ENCODE results near the gene TRIM75.
"Not testable (repeated sequence)": the region's sequence is repeated elsewhere in the genome, so short reads cannot be mapped to it uniquely, and the experiment has no call there.

Gene TRIM75

DNA sequence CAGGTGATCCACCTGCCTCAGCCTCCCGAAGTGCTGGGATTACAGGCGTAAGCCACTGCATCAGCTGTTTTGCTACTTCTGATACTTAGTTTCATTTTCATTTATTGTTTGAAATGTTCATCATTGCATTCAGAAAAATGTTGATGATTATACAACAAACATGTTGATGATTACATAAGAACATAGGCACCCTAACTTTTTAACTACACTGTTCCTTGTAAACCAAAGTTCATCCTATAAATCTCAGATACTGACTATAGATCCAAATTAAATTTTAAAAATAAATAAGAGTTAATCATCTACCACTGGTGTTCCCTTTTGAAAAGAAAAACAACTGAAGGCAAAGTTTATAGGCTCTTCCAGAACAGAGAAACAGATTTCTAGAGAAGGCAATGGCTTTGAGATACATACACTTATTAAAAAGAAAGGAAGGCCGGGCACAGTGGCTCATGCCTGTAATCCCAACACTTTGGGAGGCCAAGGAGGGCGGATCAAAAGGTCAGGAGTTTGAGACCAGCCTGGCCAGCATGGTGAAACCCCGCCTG is 23.4 kb downstream of the TRIM75 start:
- DNase-seq (ENCODE audit: low read depth in 3 of 3), result no peak

GRCh38 chr4:165079476-165079875 is 25.8 kb downstream of the TRIM75 start:
- no peak for DNase-seq (ENCODE audit: low read depth in 3 of 3)

- DNase-seq (ENCODE audit: low read depth in 3 of 3), result not testable (repeated sequence)
Measured at GRCh38 chr4:165084787-165085186, 31.1 kb downstream of the TRIM75 start.

DNA sequence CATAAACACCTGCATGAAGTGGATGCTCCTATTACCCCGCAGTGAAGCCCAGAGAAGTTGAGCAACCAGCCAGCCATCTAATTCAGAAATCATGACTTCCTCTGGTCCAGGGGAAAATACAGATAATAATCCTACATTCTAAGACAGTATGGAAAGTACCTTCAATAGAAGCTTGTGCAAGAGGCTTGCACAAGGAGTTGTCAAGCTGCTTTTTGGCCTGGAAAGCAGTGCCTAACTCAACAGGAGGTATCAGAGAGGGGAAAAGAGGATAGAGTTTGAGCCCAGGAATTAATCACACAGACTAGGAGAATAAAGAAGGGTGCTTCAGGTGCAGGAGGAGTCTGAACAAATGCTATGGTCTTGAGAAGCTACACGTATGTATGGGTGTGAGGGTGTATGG is 32.3 kb downstream of the TRIM75 start:
- DNase-seq (ENCODE audit: low read depth in 3 of 3), result no peak

GRCh38 chr4:165088366-165088765 is 34.7 kb downstream of the TRIM75 start:
- no peak for DNase-seq (ENCODE audit: low read depth in 3 of 3)

- not testable (repeated sequence) for DNase-seq (ENCODE audit: low read depth in 3 of 3)
Measured at GRCh38 chr4:165092187-165092586, 38.5 kb downstream of the TRIM75 start.

DNA sequence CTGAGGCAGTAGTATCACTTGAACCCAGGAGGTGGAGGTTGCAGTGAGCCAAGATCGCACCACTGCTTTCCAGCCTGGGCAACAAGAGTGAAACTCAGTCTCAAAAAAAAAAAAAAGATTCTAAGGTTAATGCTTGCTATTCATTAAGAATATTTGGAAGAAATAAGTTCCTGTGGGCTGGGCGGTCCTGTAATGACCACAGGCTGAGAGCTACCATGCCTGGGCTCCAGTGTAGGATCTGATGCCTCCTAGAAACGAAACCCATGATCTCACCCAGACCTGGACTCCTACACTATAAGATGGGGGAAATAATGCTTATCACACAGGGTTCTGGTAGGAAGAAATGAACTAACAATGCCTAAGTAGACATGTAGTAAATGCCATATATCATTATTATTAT is 41.2 kb downstream of the TRIM75 start:
- DNase-seq (ENCODE audit: low read depth in 3 of 3), result no peak

DNA sequence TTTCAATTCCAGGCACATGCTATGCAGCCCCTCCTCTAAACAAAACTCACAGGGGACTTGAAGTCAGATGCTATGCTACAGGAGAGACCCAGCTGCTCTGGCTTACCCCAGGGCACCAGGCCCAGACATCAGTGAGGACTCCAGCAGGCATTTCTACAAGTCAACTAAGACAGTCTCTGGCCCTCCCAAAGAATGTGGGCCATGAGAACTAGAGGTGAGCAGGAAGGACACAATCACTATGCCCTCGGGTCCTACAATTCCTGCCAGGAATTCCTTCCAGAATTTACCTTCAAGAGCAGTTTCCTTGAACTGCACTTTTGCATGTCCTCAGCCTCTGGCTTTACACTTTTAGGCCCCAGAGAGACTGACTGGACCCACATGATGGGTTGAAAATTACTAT is 41.6 kb downstream of the TRIM75 start:
- no peak for DNase-seq (ENCODE audit: low read depth in 3 of 3)

DNA sequence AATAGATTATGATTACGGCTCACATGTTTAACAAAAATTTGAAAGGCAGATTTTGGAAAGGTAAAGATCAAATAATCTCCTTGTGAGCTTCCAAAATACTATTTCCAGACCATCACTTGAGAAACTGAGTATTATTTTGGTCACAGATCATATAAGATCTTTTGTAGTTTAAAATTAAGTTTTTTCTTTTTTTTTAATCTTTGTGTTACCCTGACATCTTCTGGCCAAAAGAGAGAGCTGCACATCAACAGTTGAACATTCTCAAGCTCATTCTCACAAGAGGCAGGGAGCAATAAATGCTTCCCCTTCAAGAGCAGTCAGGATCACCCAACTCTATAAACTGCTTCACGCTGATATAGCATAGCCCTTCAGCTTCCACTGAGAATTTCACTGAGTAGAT is 43.1 kb downstream of the TRIM75 start:
- no peak for DNase-seq (ENCODE audit: low read depth in 3 of 3)

- no peak for DNase-seq (ENCODE audit: low read depth in 3 of 3)
Measured at GRCh38 chr4:165101641-165102040, 48.0 kb downstream of the TRIM75 start.

- no peak for DNase-seq (ENCODE audit: low read depth in 3 of 3)
Measured at GRCh38 chr4:165106518-165106917, 52.9 kb downstream of the TRIM75 start.
